Activated T-cell treated with anti-CD3 and anti-CD28 coated beads, Interleukin-2, amount 50 U/mL, for 4 hours (primary cell): ENCODE results near the gene KRTAP19-2. TPM values are rescaled to one million over a fixed set of nuclear protein-coding genes. Genes with fewer than 3 reads are reported as not detected.

ENCODE experiments used
- ATAC-seq, 2 donors: fragments of 200-7000 bp; cut with Tn5 transposase; one replicate each; pipeline ENCODE4 v1.10.0; 2021
- DNase-seq: peaks from one replicate; pipeline ENCODE4 v3.0.0-alpha.2; 2020
- H3K27me3 Mint-ChIP-seq: one replicate; pipeline ENCODE4 v1.8.0; 2021; ENCODE audit warnings: low read depth, mixed read lengths
- H3K36me3 Mint-ChIP-seq: one replicate; pipeline ENCODE4 v1.8.0; 2022; ENCODE audit warnings: mixed read lengths; ENCODE audit not compliant: insufficient read depth
- H3K4me1 Mint-ChIP-seq: one replicate; pipeline ENCODE4 v1.8.0; 2021; ENCODE audit warnings: low read depth, mixed read lengths
- H3K4me3 Mint-ChIP-seq: one replicate; pipeline ENCODE4 v1.8.0; 2021; ENCODE audit warnings: mild to moderate bottlenecking, moderate library complexity, mixed read lengths
- H3K9me3 Mint-ChIP-seq: one replicate; pipeline ENCODE4 v1.8.0; 2021; ENCODE audit warnings: mixed read lengths
- total RNA-seq, 3 donors: library from RNA; stranded (reverse); gene quantifications; one replicate each; pipeline ENCODE4 v1.2.1, GENCODE V29; 2021

The KRTAP19-2 gene
- total RNA-seq, 3 donors from 2014 or later, result not detected

GRCh38 chr21:30448514-30448913 lies 38.7 kb downstream of the KRTAP19-2 start:
- no peaks in the 10 kb centered on the region for H3K4me1 Mint-ChIP-seq
- H3K27me3 Mint-ChIP-seq, result peaks cover 2% of the 10 kb centered on the region
- DNase-seq (no peak), ATAC-seq (no peak)
- no peak overlapping the region for H3K4me3 Mint-ChIP-seq
- no peaks in the 10 kb centered on the region for H3K36me3 Mint-ChIP-seq
- no peaks in the 10 kb centered on the region for H3K9me3 Mint-ChIP-seq

GRCh38 chr21:30447056-30447455 lies 40.2 kb downstream of the KRTAP19-2 start:
- ATAC-seq, result no peak
- Mint-ChIP-seq H3K36me3 (no peaks in the 10 kb centered on the region), H3K4me3 (no peak overlapping the region), H3K27me3 (peaks cover 2% of the 10 kb centered on the region), H3K9me3 (no peaks in the 10 kb centered on the region), H3K4me1 (no peaks in the 10 kb centered on the region)
- no peak for DNase-seq

GRCh38 chr21:30444204-30444603 lies 43.0 kb downstream of the KRTAP19-2 start:
- no peak overlapping the region for H3K4me3 Mint-ChIP-seq
- DNase-seq (no peak), ATAC-seq (no peak)
- H3K9me3 Mint-ChIP-seq, result no peaks in the 10 kb centered on the region
- no peaks in the 10 kb centered on the region for H3K4me1 Mint-ChIP-seq
- H3K36me3 Mint-ChIP-seq, result no peaks in the 10 kb centered on the region
- peaks cover 2% of the 10 kb centered on the region for H3K27me3 Mint-ChIP-seq

- no peak for DNase-seq
- H3K9me3 Mint-ChIP-seq, result no peaks in the 10 kb centered on the region
- no peak overlapping the region for H3K4me3 Mint-ChIP-seq
- H3K4me1 Mint-ChIP-seq, result no peaks in the 10 kb centered on the region
- no peak for ATAC-seq
- H3K36me3 Mint-ChIP-seq, result no peaks in the 10 kb centered on the region
- H3K27me3 Mint-ChIP-seq, result peaks cover 2% of the 10 kb centered on the region
These were observed 44.0 kb downstream of the KRTAP19-2 start for GRCh38 chr21:30443226-30443625.

GRCh38 chr21:30439975-30440374 lies 47.3 kb downstream of the KRTAP19-2 start, which contains the start of gene KRTAP15-1:
Gene KRTAP15-1, plus strand, starts transcription at chr21:30440275. Its CDS starts 53 bp downstream, at chr21:30440328.
- DNase-seq (no peak), ATAC-seq (no peak)
- Mint-ChIP-seq H3K4me1 (no peaks in the 10 kb centered on the region), H3K4me3 (no peak within 1 kb of the TSS), H3K36me3 (no peaks in the 10 kb centered on the region), H3K9me3 (no peaks in the 10 kb centered on the region), H3K27me3 (peaks cover 4% of the 10 kb centered on the region)

Other genes with a start within 250 kb of the KRTAP19-2 start
- not detected for gene KRTAP24-1, start 204.5 kb downstream of the KRTAP19-2 start, total RNA-seq
- gene KRTAP25-1, start 197.9 kb downstream of the KRTAP19-2 start, total RNA-seq, result not detected
- not detected for gene KRTAP26-1, start 167.1 kb downstream of the KRTAP19-2 start, total RNA-seq
- not detected for gene KRTAP27-1, start 149.7 kb downstream of the KRTAP19-2 start, total RNA-seq
- not detected for gene KRTAP23-1, start 138.8 kb downstream of the KRTAP19-2 start, total RNA-seq
- not detected for gene KRTAP13-2, start 115.2 kb downstream of the KRTAP19-2 start, total RNA-seq
- not detected for gene KRTAP13-1, start 91.4 kb downstream of the KRTAP19-2 start, total RNA-seq
- gene KRTAP13-3, start 61.5 kb downstream of the KRTAP19-2 start, total RNA-seq, result not detected
- not detected for gene KRTAP13-4, start 57.2 kb downstream of the KRTAP19-2 start, total RNA-seq
- not detected for gene KRTAP15-1, start 47.2 kb downstream of the KRTAP19-2 start, total RNA-seq
- gene KRTAP19-1, start 7.1 kb downstream of the KRTAP19-2 start, total RNA-seq, result not detected
- gene KRTAP19-3, start 4.6 kb upstream of the KRTAP19-2 start, total RNA-seq, result not detected
- gene KRTAP19-4, start 9.7 kb upstream of the KRTAP19-2 start, total RNA-seq, result not detected
- gene KRTAP19-5, start 14.7 kb upstream of the KRTAP19-2 start, total RNA-seq, result not detected
- not detected for gene KRTAP19-6, start 54.4 kb upstream of the KRTAP19-2 start, total RNA-seq
- gene KRTAP19-7, start 73.9 kb upstream of the KRTAP19-2 start, total RNA-seq, result not detected
- not detected for gene KRTAP22-2, start 103.0 kb upstream of the KRTAP19-2 start, total RNA-seq
- gene KRTAP6-3, start 105.0 kb upstream of the KRTAP19-2 start, total RNA-seq, result not detected
- not detected for gene KRTAP6-2, start 111.5 kb upstream of the KRTAP19-2 start, total RNA-seq
- not detected for gene KRTAP22-1, start 113.7 kb upstream of the KRTAP19-2 start, total RNA-seq
- not detected for gene KRTAP6-1, start 126.5 kb upstream of the KRTAP19-2 start, total RNA-seq
- gene KRTAP20-1, start 129.0 kb upstream of the KRTAP19-2 start, total RNA-seq, result not detected
- gene KRTAP20-4, start 133.2 kb upstream of the KRTAP19-2 start, total RNA-seq, result not detected
- gene KRTAP20-2, start 147.8 kb upstream of the KRTAP19-2 start, total RNA-seq, result not detected
- not detected for gene KRTAP20-3, start 155.4 kb upstream of the KRTAP19-2 start, total RNA-seq
- gene KRTAP21-3, start 231.3 kb upstream of the KRTAP19-2 start, total RNA-seq, result not detected